NCI-H2081 treated with DMSO at 0.1 percent for 48 hours (cell line): Measurements from ENCODE around the gene NWD2.
"Not testable (repeated sequence)": the region's sequence is repeated elsewhere in the genome, so short reads cannot be mapped to it uniquely, and the experiment has no call there.

Experiments
- DNase-seq: peaks from one replicate; lab custom pipeline; 2025; lab: John Stamatoyannopoulos, UW

NWD2 gene

GRCh38 chr4:37467223-37467622 is 222.7 kb downstream of the NWD2 start:
- DNase-seq = no peak

- no peak for DNase-seq
Observed at GRCh38 chr4:37467824-37468223, 223.3 kb downstream of the NWD2 start.

DNA sequence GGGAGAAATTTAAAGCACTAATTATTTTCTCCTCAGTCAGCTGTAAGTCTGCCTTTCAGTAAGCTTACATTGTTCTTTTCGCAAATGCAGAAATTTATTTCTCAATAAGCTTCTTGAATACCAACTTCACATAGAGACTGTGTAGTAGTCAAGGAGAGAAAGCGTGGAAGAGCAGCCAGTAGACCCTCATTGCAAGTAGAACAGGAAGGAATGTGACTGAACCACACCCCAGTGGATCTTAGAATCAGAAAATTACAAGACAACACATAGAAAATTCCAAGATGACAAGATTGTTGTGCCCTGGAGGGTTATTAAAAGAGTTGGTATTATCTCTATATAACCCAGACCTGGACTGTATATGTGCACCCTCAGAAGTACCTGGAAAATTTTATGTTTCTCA is 224.7 kb downstream of the NWD2 start:
- no peak for DNase-seq

- DNase-seq = no peak
Observed at GRCh38 chr4:37470245-37470644, 225.7 kb downstream of the NWD2 start.

DNA sequence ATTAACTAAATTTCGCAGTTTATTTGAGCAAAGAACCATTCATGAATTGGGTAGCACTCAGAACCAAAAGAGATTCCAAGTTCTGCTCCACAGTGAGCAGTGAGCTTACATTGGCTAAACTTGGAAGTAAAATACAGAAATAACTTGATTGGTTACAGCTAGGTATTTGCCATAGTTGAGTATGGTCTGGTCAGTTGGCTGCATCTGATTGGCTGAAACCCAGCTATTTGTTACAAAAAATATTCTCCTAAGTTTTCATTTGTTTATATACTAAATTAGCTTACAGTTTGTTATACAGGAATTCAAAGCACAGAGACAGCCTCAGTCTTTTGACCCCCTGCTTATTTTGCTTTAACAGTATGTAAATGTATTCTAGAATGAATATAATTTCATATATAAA is 226.6 kb downstream of the NWD2 start:
- DNase-seq = no peak

DNA sequence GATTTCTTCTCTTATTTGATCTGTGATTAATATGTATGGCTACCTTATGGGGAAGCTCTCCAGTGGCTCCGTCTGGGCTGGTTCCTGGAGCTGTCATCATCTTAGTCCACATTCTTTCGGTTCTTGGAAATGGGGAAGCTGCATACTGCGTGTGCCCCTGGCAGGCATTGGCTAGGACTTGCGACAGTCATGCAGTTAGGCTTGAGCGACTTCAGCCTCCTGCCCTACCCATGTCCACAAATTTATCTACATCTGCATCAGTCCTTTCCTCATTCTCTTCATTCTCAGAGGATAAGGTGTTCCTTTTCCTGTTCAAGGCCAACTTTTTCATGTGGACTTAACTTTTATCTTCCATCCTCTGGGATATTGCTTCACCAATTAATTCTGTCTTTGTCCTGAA is 227.4 kb downstream of the NWD2 start:
- no peak for DNase-seq

DNA sequence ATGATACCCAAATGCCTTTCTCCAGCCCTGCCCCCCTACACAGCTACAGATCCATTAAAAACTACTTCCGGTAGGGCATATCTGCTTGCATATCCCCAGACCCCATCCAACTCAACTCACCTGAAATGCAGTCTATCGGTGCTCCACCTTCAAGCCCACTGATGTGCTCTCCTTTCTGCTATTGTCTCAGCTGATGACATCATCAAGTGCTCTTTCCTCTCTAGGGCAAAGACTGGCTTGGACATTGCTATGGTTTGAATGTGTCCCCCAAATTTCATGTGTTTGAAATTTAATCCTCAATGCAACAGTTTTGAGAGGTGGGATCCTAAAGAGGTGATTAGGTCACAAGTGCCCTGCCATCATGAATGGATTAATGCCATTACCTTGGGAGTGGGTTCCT is 229.3 kb downstream of the NWD2 start:
- no peak for DNase-seq

DNA sequence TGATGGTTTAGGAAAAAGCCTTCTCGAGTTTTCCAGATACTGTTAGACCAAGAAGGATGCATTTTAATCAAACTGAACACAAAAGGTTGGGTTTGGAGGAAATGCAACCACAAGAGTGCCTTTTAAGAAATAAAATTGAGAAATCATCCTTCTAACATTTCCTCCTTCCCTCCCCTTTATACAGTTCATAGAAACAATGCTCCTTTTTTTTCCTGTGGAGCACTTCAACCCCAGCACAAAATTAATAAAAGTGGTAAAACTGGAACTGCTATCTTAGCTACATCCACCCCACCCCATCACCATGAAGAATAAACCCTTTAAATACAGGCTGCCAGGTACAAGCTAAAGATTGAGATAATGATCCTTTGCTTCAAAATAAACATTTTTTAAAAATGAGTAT is 230.5 kb downstream of the NWD2 start:
- DNase-seq = no peak

GRCh38 chr4:37475776-37476175 is 231.2 kb downstream of the NWD2 start:
- no peak for DNase-seq

GRCh38 chr4:37476256-37476655 is 231.7 kb downstream of the NWD2 start:
- DNase-seq = no peak

DNA sequence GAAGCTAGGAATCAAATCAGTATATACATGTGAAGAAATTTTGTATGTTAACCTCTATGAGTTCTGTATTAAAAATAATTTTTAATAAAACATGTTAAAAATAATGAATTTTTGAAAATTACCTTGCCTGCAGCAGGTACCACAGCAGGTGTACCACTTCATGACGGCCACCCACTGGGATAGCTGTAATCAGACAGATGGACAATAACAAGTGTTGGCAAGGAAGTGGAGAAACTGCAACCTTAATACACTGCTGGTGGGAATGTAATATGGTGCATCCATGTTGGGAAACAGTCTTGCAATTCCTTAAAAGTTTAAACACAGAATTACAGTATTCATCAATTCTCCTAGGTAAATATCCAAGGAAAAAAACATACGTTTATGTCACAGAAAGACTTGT is 232.1 kb downstream of the NWD2 start:
- DNase-seq = no peak

DNA sequence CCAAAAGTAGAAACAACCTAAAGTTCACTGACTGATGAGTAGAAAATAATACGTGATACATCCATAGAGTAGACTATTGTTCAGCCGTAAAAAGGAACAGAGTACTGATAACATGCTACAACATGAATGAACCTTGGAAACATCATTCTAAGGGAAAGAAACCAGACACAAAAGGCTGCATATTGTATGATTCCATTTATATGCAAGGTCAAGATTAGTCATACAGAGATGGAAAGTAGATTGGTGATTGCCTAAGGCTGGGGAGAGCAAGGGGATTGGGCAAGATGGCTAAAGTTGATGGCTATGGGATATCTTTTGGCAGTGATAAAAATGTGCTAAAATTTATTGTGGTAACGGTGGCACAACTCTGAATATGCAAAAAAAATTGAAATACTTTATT is 232.6 kb downstream of the NWD2 start:
- DNase-seq = no peak

DNA sequence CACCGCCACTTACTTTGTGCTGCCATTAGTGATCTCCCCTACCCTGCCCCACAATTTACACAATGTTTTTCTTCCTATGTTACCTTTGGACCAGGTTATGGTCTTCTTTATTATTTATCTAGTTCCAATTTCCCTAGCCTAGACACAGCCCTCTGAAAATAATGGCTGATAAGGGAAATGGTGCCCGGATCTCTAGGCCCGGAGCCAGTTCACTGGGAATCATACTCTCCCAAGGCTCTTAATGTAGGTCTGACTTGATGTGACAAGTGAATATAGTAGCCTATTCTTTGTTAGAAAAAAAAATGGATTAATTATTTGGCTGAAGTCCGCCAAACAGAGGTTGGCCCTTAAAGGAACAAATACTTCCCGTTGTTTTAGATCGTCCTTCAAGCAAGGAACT is 233.6 kb downstream of the NWD2 start:
- DNase-seq = no peak

GRCh38 chr4:37480509-37480908 is 236.0 kb downstream of the NWD2 start:
- DNase-seq = no peak

- no peak for DNase-seq
Observed at GRCh38 chr4:37481547-37482122, 237.1 kb downstream of the NWD2 start.

DNA sequence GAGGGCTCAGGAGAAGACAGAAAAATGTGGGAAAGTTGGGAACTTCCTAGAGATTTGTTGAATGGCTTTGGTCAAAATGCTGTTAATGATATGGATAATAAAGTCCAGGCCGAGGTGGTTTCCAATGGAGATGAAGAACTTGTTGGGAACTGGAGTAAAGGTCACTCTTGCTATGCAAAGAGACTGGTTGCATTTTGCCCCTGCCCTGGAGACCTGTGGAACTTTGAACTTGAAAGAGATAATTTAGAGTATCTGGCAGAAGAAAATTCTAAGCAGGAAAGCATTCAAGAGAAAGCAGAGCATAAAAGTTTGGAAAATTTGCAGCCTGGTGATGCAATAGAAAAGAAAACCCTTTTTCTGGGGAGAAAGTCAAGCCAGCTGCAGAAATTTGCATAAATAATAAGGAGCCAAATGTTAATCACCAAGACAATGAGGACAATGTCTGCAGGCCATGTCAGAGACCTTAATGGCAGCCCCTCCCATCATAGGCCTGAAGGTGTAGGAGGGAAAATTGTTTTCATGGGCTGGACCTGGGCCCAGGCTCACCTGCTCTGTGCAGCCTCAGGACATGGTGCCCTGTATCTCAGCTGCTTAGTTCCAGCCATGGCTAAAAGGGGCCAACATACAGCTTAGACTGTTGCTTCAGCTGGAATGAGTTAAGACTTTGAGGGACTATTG is 237.8 kb downstream of the NWD2 start:
- DNase-seq = no peak

- no peak for DNase-seq
Observed at GRCh38 chr4:37483610-37484009, 239.1 kb downstream of the NWD2 start.

GRCh38 chr4:37486166-37486565 is 241.6 kb downstream of the NWD2 start:
- no peak for DNase-seq

DNA sequence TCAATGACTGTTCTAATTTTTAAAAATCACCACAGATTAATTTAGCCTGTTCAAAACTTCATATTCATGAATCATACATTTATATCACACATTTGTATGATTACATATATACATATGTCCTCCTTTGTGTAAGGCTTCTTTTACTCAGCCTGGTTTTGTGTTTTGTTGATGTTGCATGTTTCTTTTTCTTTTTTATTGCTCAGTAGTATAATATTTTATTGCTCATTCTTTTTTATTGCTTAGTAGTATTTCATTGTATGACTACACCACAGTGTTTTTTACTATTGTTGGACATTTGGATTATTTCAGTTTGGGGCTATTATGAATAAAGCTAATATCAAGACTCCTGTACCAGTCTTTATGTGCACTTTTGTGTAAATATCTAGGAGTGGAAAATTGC is 243.1 kb downstream of the NWD2 start:
- DNase-seq = no peak

DNA sequence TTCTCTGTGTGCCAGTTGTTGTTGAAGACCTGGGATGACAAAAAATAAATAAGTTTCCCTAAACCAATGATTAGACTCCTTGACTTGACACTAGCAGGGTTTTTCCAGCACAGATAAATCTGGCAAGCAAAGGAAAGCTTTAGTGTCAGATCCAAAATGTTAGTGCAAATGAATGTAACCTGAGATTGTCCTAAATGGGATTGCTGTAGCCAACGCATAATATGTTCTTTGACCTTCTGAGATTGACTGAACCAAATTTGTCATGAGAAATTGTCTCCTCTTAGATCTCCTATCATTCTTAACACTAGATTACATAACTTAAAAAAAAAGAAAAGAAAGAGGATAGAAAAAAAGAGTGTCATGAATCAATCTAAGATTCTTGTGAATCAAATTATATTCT is 245.2 kb downstream of the NWD2 start:
- no peak for DNase-seq

GRCh38 chr4:37490391-37491347 is 246.1 kb downstream of the NWD2 start:
- no peak for DNase-seq

DNA sequence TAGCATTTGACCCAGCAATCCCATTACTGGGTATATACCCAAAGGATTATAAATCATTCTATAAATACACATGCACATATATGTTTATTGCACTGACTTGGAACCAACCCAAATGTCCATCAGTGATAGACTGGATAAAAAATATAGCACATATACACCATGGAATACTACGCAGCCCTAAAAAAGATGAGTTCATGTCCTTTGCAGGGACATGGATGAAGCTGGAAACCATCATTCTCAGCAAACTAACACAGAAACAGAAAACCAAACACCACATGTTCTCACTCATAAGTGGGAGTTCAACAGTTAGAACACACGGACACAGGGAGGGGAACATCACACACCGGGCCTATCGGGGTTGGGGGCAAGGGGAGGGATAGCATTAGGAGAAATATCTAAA is 250.8 kb downstream of the NWD2 start:
- DNase-seq = not testable (repeated sequence)
